Lower leg skin (tissue), 3 donors: Measurements from ENCODE around the gene TRIM45.

Experiments
- POLR2A ChIP-seq, 2 donors: fragments of 450-650 bp; IDR thresholded peaks; one replicate each; pipeline ENCODE4 v1.6.1; 2016 to 2017; ENCODE audit warnings: antibody characterized with exemption in 2 of 2, mild to moderate bottlenecking in 1 of 2, moderate library complexity in 1 of 2
- TF ChIP-seq, protein P1 (sequence below), 3 donors: fragments of 450-650 bp; IDR thresholded peaks; one replicate each; pipeline ENCODE4 v1.5.1; 2016; ENCODE audit warnings: antibody characterized with exemption in 3 of 3, mild to moderate bottlenecking in 3 of 3, moderate library complexity in 2 of 3

DNA sequence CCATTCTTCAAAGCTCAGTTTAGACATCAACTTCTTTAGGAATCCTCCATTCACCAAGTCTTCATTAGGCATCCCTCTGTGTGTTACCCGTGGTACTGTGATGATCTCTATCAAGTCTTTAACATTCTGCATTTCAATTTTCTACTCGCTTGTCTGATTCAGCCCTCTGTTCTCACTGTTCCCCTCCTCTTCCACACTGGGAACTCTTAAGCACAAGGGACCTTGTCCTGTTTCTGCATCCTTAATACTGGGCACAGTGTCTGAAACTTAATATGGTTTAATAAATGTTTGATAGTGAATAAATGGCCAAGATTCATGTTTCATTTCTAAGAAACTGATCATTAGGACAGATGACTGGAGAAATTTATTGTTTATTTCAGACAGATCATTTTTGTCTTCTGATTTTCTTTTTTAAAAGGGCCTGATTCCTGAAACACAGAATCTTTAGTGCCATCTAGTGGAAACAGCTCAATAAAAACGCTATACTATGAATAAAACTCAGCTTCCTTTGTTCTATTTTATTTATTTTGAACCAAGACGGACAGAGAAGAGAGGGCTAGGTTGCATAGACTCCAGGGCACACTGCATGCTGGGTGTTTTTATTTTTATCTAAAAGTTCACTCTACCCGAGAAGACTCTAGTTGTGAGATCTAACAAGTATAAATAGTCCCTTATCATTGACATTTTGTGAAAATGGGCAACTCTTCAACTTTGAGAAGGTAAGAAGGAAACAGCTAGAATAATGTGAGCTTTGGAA is 7.0 kb upstream of the TRIM45 start:
- TF ChIP-seq, protein P1, sequence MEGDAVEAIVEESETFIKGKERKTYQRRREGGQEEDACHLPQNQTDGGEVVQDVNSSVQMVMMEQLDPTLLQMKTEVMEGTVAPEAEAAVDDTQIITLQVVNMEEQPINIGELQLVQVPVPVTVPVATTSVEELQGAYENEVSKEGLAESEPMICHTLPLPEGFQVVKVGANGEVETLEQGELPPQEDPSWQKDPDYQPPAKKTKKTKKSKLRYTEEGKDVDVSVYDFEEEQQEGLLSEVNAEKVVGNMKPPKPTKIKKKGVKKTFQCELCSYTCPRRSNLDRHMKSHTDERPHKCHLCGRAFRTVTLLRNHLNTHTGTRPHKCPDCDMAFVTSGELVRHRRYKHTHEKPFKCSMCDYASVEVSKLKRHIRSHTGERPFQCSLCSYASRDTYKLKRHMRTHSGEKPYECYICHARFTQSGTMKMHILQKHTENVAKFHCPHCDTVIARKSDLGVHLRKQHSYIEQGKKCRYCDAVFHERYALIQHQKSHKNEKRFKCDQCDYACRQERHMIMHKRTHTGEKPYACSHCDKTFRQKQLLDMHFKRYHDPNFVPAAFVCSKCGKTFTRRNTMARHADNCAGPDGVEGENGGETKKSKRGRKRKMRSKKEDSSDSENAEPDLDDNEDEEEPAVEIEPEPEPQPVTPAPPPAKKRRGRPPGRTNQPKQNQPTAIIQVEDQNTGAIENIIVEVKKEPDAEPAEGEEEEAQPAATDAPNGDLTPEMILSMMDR (IDR thresholded peaks at IDR 0.05): no peak
- no peak for TF ChIP-seq POLR2A (IDR thresholded peaks at IDR 0.05)
